Mucosa of gallbladder (tissue), 1 donor: ENCODE data around the gene RBM33. TPM values are rescaled to one million over a fixed set of nuclear protein-coding genes. Genes with fewer than 3 reads are reported as not detected.

Experiments
- DNase-seq: peaks from one replicate; pipeline ENCODE4 v3.0.0-alpha.2; 2020; ENCODE audit warnings: low spot score
- total RNA-seq: library from RNA; stranded (reverse); gene quantifications from one replicate; pipeline ENCODE4 v1.2.1, GENCODE V29; 2021
- donor health status: DM: no; HTN: no; CAD: no.

Gene RBM33
- total RNA-seq, 1 donor from 2014 or later = 59.1 TPM

GRCh38 chr7:155722118-155722517 lies 77.7 kb downstream of the RBM33 start:
- DNase-seq = no peak

GRCh38 chr7:155722936-155723335 lies 78.5 kb downstream of the RBM33 start:
- DNase-seq = no peak

GRCh38 chr7:155724327-155725005 lies 80.0 kb downstream of the RBM33 start:
- no peak for DNase-seq

- DNase-seq = no peak
These were observed 80.5 kb downstream of the RBM33 start for GRCh38 chr7:155725006-155725355.

GRCh38 chr7:155727616-155728015 lies 83.2 kb downstream of the RBM33 start:
- DNase-seq = no peak

DNA sequence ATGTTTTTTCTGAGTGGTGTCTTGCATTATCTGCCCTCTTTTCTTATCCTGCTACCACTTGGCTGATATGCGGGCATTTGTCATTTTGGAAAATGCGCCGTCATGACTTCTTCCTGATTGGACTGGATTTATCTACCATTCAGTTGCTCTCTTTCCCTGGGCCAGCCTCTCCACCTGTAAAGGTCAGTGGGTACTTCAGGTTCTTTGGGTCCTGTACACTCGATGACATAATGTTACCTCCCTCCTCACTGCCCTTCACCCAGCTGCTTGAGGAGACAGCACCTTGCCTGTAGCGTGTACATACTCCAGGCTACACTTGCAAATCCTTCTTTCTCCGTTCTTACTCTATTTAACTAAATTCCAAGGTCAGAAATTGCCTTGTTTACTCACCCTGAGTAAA lies 83.7 kb downstream of the RBM33 start:
- DNase-seq = no peak

DNA sequence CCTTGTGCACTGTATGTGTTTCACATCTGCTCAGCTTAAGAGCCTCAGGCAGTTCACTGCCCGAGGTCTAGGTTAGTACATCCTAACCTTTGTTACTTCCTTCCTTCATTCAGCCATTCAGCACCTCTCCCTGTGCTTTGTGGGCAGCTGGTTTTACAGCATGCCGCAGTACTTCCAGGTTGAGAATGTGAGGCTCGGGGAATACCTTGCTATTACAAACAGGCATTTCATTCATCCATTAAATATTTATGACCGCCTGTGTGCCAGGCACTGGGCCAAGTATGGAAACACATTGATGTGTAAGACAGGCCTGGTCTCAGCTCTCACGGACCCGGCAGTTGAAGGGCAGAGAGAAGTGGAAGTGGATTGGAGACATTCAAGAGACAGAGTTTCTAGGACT lies 85.4 kb downstream of the RBM33 start:
- DNase-seq = no peak

GRCh38 chr7:155731380-155731779 lies 86.9 kb downstream of the RBM33 start:
- peak; percentile 33 for DNase-seq

DNA sequence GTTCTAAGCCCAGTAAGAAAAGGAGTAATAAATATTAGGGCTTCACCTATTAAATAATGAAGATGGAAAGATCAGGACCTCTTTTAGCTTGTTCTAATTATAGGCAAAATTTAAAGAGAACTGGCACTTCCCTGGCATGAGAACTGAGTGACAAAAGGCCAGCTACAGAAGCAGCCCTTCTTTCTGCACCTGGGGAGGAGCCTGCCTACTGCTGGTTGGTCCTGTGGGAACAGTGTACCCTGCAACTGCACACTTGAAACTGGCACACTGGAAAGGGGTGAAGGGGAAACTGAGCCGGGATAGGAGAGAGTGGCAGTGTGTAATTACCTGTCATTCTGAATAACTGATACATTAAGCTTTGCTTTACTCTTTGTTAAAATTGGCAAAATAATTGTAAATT lies 87.4 kb downstream of the RBM33 start:
- DNase-seq = no peak

DNA sequence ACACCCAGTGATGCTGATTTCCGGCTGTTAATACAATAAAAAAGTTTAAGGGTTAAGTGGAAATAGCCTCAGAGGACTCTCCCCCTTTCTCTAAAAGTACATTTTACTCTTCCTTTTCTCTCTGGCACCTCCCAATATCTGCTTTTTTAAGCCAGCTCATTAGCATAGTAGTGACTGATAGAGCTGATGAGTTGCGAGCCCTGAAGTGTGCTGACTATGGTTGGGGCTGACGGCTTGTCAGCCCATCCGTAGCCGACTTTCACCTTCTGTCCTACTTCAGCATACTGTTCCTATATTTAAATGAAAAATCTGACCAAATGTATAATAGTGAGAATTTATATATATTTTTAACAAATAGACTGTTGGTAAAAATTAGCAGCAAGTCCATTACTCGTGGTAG lies 87.8 kb downstream of the RBM33 start:
- DNase-seq = no peak

DNA sequence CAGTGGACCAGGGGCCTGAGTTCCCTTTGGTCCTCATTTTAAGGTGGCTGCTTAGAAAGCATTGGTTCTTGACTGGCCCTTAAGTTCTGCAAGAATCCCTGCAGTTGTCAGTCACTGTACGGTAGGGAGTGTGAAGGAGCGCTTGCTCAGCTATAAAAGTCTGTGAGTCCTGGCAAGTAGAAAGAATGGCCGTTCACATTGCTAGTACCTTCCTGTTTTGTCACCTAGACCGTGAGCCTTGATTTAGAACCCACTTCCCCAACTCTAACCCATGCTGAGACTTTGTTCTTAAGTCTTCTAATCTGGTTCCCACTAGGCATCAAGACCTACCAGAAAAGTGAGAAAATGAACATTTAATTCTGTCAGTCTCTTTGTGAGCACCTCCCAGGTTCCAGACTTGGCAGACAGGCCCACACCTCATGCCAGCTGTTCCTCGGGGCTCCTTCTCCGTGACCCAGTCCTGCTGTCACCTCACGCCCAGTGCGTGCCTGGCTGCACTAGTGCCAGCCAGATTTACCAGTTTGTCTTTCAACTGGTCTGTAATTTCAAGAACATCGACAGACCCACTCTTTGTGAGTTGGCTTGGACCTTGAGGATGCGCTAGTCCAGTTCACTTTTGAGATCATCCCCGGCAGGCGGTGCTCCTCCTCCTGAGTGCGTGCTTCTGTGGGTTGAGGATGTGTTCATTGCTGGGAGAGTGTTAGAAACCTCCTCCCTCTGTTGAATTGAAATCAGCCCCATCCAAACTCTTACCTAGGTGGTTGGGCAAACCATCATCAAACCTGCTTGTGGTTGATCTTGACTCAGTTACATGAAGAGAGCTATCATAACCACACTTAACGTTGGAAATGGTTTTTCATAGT lies 89.4 kb downstream of the RBM33 start:
- DNase-seq = no peak

- no peak for DNase-seq
These were observed 90.0 kb downstream of the RBM33 start for GRCh38 chr7:155734445-155734809.

- DNase-seq = no peak
These were observed 91.1 kb downstream of the RBM33 start for GRCh38 chr7:155735442-155736115.

DNA sequence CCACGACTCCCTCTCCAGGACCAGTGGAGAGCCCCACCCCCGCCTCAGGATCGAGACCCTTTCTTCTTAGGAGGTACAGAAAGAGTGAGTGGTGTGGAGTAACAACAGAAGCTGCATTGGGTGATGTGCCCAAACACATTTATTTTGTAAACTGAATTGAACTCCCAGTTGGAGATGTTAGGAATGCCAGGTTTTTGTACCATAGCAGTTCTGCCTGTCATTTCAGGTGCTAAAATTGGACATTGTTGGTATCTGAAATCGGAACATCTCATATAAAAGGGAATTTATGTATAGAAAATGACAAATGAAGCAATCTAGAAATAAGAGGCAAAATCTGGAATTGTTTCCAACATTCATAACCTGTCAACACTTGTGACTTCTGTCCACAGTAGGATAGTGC lies 93.1 kb downstream of the RBM33 start:
- no peak for DNase-seq

DNA sequence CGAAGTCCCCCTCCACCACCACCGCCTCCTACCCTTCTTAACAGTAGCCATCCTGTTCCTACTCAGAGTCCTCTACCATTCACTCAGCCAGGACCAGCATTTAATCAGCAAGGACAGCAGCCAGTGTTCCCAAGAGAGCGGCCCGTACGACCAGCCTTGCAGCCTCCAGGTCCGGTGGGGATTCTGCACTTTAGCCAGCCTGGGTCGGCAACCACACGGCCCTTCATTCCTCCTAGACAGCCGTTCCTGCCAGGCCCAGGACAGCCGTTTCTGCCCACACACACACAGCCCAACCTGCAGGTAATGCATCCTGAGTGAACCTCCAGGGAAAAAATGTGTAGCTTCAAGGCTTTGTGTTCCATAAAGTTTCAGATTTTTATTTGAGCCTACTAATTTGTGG lies 93.6 kb downstream of the RBM33 start:
- DNase-seq = no peak

DNA sequence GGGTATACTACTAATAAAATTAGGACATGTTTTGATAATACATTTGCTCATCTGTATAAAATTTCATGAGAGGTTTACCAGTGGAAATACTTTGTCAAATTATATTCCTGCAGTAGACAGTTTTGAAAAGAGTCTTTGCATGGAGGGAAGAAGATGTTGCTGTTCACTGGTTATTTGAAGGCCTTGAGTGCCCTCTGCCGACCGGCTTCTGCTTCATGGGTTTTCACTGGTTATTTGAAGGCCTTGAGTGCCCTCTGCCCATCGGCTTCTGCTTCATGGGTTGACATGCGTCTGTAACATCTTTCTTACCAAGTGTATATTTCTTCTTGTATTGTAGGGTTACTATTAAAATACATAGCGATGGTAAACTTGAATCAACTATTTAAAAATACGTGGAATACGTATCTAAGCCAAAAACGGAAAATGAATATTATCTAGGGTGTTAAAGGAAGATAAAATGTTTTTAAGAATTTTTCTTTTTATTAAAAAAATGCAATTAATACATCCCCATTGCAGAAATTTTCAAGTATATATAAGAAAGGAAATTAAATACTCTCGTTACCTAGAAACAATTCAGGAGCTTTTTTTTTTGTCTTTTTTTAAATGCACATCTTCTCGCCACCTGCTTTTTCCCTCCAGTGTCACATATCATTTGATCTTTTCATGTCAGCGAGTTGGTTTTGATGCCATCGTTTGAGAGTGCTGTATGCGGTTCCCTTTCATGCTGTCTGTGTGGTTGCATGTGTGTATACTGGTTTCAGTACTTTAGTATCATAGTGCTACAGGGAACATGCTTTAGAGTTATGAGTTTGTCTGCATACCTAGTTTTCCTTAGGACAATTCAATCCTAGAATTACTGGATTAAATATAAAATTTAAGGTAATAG lies 94.4 kb downstream of the RBM33 start:
- DNase-seq = peak; percentile 78

- no peak for DNase-seq
These were observed 95.2 kb downstream of the RBM33 start for GRCh38 chr7:155739538-155740143.

GRCh38 chr7:155741082-155741481 lies 96.6 kb downstream of the RBM33 start:
- DNase-seq = no peak

DNA sequence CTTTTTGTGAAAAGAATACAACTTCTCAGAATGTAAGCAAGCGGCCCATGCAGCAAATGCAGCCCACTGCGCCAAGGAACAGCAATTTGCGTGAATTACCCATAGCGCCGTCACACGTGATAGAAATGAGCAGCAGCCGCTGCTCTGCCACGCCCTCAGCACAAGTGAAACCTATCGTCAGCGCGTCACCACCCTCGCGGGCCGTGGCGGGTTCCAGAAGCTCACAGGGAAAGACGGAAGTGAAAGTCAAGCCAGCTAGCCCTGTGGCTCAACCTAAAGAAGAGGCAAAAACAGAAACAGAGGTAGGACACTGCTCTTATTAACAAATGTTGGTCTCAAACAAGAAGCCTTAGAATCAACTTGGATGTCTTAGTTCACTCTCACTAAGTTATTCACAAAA lies 97.3 kb downstream of the RBM33 start:
- peak; percentile 17 for DNase-seq

DNA sequence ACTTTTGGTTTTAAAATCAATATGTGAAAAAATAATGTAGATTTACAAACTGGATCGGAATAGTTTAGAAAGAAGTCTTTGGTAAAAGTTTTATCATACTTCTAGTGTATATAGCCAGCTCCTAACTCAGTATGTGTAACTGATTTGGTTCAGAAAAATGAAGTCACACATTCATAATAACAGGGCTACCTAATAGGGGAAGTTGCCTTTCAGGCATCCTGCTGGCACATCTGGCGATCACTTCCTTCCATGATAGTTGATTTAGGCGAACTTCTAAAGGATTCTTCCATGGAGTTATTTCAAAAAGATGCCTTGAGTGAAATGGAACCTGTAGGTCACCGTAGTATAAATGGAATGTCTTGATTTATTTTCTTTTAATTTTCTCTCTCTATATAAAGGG lies 98.7 kb downstream of the RBM33 start:
- DNase-seq = no peak

GRCh38 chr7:155744971-155745683 lies 100.7 kb downstream of the RBM33 start:
- DNase-seq = no peak
